Cardiac fibroblast (primary cell): ENCODE measurements around the gene NRAP.

Source experiments
- DNase-seq, 2 donors: peaks; one replicate each; pipeline versions ENCODE4 v3.0.0 to v3.0.0-alpha.2; 2010; ENCODE audit warnings: low read depth in 2 of 2
- H3K4me3 ChIP-seq, 2 donors: replicated peaks in 1 of 2; 1 replicate in 1 of 2; 2 replicates in 1 of 2; pipeline ENCODE4 v1.5.1; 2011; ENCODE audit warnings: low read depth in 2 of 2, low read length in 2 of 2, mild to moderate bottlenecking in 2 of 2, moderate library complexity in 1 of 2
- TF ChIP-seq, protein P1 (sequence below): IDR thresholded peaks from one replicate; pipeline ENCODE4 v1.5.1; 2011; ENCODE audit warnings: low read depth, mild to moderate bottlenecking, low read length, inconsistent platforms

Gene NRAP

DNA sequence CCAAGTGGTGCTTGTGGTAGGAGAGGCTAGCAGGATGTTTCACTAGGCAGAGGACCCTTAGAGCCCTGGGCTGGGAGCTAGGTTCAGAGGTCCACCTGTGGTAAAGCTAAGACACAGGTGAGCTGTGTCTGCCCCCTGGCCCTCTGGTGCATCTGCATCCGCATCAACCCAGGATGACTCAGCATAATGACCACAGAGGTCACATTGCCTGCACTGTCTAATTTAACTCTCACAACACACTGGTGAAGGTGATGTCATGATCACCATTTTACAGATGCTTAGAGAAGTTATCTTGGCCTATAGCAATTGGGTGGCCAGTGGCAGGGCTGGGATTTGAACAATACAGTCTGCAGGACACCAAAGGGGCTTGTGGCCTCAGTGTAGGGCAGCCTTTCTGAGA, 77.9 kb downstream of the NRAP start:
- TF ChIP-seq, protein P1, sequence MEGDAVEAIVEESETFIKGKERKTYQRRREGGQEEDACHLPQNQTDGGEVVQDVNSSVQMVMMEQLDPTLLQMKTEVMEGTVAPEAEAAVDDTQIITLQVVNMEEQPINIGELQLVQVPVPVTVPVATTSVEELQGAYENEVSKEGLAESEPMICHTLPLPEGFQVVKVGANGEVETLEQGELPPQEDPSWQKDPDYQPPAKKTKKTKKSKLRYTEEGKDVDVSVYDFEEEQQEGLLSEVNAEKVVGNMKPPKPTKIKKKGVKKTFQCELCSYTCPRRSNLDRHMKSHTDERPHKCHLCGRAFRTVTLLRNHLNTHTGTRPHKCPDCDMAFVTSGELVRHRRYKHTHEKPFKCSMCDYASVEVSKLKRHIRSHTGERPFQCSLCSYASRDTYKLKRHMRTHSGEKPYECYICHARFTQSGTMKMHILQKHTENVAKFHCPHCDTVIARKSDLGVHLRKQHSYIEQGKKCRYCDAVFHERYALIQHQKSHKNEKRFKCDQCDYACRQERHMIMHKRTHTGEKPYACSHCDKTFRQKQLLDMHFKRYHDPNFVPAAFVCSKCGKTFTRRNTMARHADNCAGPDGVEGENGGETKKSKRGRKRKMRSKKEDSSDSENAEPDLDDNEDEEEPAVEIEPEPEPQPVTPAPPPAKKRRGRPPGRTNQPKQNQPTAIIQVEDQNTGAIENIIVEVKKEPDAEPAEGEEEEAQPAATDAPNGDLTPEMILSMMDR: no peak
- H3K4me3 ChIP-seq: no peak overlapping the region
- no peak for DNase-seq

GRCh38 chr10:113583571-113583970, 80.3 kb downstream of the NRAP start:
- DNase-seq: no peak
- TF ChIP-seq, protein P1: no peak
- no peak overlapping the region for H3K4me3 ChIP-seq

GRCh38 chr10:113581092-113581491, 82.7 kb downstream of the NRAP start:
- TF ChIP-seq, protein P1: no peak
- no peak for DNase-seq
- H3K4me3 ChIP-seq: no peak overlapping the region

DNA sequence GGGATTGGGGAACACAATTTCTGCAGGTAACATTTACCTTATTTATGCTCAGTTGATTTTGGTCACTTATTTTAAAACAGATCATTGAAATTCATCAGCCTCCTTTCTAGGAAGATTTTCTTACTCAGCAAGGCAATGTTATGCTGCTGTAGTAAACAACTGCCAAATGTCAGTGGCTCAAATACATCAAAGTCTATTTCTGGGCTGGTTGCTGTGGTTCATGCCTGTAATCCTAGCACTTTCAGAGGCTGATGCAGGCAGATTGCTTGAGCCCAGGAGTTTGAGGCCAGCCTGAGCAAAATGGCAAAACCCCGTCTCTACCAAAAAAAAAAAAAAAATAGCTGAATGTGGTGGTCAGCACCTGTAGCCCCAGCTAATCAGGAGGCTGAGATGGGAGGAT, 85.1 kb downstream of the NRAP start:
- TF ChIP-seq, protein P1: no peak
- DNase-seq: no peak
- H3K4me3 ChIP-seq: no peak overlapping the region

GRCh38 chr10:113576852-113577251, 87.0 kb downstream of the NRAP start:
- no peak overlapping the region for H3K4me3 ChIP-seq
- peak; percentile 9 to 11 for DNase-seq
- TF ChIP-seq, protein P1: no peak

DNA sequence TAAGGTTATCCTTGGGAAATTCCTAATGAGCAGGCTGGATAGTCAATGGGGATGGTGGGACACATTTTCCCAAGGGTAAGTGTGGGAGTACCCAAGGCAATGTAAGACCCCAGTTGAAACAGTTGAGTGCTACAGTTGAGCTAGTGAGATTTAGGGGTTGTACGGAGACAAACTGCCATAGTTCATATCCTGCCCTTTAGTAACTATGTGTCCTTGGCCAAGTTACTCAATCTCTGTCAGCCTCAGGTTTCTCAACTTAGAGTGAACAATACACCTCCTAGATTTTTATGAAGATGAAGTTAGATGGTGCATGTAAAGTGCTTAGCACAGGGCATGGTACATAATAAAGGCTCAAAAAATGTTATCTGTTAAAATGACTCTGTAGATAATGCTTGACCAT, 90.5 kb downstream of the NRAP start:
- no peak for DNase-seq
- no peak overlapping the region for H3K4me3 ChIP-seq
- TF ChIP-seq, protein P1: no peak

- TF ChIP-seq, protein P1: no peak
- H3K4me3 ChIP-seq: no peak overlapping the region
- DNase-seq: no peak
Observed at GRCh38 chr10:113572520-113573290, 91.1 kb downstream of the NRAP start.
